ENCODE data around the gene FGF18. TPM values are rescaled to one million over a fixed set of nuclear protein-coding genes. Genes with fewer than 3 reads are reported as not detected.

Gene FGF18
- total and polyA plus RNA-seq, 2 of the 4 experiments (the other 2 are of a cell fraction) = 0.15 TPM; not detected in 1

DNA sequence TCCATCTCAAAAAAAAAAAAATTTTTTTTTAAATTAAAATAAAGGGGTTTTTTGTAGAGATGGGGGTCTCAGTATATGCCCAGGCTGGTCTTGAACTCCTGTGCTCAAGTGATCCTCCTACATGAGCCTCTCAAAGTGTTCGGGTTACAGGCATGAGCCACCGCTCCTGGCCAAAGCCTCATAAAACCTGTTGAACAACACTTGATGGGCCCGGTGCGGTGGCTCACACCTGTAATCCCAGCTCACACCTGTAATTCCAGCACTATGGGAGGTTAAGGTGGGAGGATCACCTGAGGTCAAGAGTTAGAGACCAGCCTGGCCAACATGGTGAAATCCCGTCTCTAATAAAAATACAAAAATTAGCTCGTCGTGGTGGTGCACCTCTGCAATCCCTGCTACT, 39.5 kb upstream of the FGF18 start:
- no peak overlapping the region for H3K18ac ChIP-seq (ENCODE audit: low read depth, low read length)
- no peak overlapping the region for H2BK5ac ChIP-seq (ENCODE audit: low read depth, low read length, poor library complexity, severe bottlenecking)
- H3K14ac ChIP-seq (replicated peaks; ENCODE audit: low read depth, low read length) = no peak overlapping the region
- no peaks in the 10 kb centered on the region for H3K79me1 ChIP-seq (ENCODE audit: low read depth in 1 of 2, low read length in 2 of 2)
- no peak overlapping the region for H2BK20ac ChIP-seq (ENCODE audit: low read depth, low read length)
- H3K9me3 ChIP-seq (ENCODE audit: control insufficient read depth, insufficient read depth, low read length) = no peaks in the 10 kb centered on the region
- no TSS peak for BruUV-seq (replicated peaks)
- ATAC-seq (ENCODE audit: low read depth) = no peak
- no peaks in the 10 kb centered on the region for H4K20me1 ChIP-seq (ENCODE audit: insufficient read depth, low read length)
- no peak overlapping the region for H3K27ac ChIP-seq (ENCODE audit: insufficient read depth, low read length)
- no peak overlapping the region for H3K4me2 ChIP-seq (ENCODE audit: low read depth, low read length)
- WGBS, 2 experiments (ENCODE audit: extremely low coverage in 2 of 2, insufficient read length in 1 of 2) = no CpG with 5 or more reads among the region's 7 CpGs
- H3K9me1 ChIP-seq (ENCODE audit: insufficient read depth, low read length) = no peaks in the 10 kb centered on the region
- H2AFZ ChIP-seq (replicated peaks; ENCODE audit: low read length, poor library complexity) = no peak overlapping the region
- in situ Hi-C loops (cut with MboI; ENCODE audit: low sequenced_read_pairs) = no loop called here
- no peak overlapping the region for H4K5ac ChIP-seq (ENCODE audit: low read depth, low read length)
- intact Hi-C loops (cut with micrococcal nuclease) = no loop called here
- no peak overlapping the region for H2BK15ac ChIP-seq (ENCODE audit: low read depth, low read length)
- no peak overlapping the region for H2AK9ac ChIP-seq (replicated peaks; ENCODE audit: low read depth, low read length, poor library complexity)
- no peaks in the 10 kb centered on the region for H3K4me1 ChIP-seq (ENCODE audit: control insufficient read depth, insufficient read depth, low read length)
- dilution Hi-C loops (cut with HindIII; ENCODE audit: low sequenced_read_pairs, unreplicated experiment) = no loop called here
- H3K9ac ChIP-seq (ENCODE audit: low read depth, low read length) = no peak overlapping the region
- no peaks in the 10 kb centered on the region; the same call in 1 of the 2 replicates for H3K27me3 ChIP-seq (ENCODE audit: control insufficient read depth, insufficient read depth, low read length)
- TF ChIP-seq POLR2A (IDR thresholded peaks at IDR 0.05; ENCODE audit: low read depth, low read length) = no peak
- TF ChIP-seq CEBPB (IDR thresholded peaks at IDR 0.05; ENCODE audit: low read depth, low read length) = no peak
- TF ChIP-seq MAFK (IDR thresholded peaks at IDR 0.05; ENCODE audit: low read depth, low read length) = no peak
- TF ChIP-seq, protein P1, sequence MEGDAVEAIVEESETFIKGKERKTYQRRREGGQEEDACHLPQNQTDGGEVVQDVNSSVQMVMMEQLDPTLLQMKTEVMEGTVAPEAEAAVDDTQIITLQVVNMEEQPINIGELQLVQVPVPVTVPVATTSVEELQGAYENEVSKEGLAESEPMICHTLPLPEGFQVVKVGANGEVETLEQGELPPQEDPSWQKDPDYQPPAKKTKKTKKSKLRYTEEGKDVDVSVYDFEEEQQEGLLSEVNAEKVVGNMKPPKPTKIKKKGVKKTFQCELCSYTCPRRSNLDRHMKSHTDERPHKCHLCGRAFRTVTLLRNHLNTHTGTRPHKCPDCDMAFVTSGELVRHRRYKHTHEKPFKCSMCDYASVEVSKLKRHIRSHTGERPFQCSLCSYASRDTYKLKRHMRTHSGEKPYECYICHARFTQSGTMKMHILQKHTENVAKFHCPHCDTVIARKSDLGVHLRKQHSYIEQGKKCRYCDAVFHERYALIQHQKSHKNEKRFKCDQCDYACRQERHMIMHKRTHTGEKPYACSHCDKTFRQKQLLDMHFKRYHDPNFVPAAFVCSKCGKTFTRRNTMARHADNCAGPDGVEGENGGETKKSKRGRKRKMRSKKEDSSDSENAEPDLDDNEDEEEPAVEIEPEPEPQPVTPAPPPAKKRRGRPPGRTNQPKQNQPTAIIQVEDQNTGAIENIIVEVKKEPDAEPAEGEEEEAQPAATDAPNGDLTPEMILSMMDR (conservative IDR thresholded peaks at IDR 0.05; ENCODE audit: low read depth, low read length) = no peak
- no peak for TF ChIP-seq BHLHE40 (IDR thresholded peaks at IDR 0.05; ENCODE audit: low read depth, low read length)
- no peak for TF ChIP-seq RFX5 (IDR thresholded peaks at IDR 0.05; ENCODE audit: low read depth, low read length)
- no peak for TF ChIP-seq NFE2L2 (IDR thresholded peaks at IDR 0.05; ENCODE audit: low read depth, low read length)
- TF ChIP-seq RAD21 (IDR thresholded peaks at IDR 0.05; ENCODE audit: low read length) = no peak
- no peak for TF ChIP-seq CHD1 (IDR thresholded peaks at IDR 0.05; ENCODE audit: low read depth, low read length)
- TF ChIP-seq, protein P2, sequence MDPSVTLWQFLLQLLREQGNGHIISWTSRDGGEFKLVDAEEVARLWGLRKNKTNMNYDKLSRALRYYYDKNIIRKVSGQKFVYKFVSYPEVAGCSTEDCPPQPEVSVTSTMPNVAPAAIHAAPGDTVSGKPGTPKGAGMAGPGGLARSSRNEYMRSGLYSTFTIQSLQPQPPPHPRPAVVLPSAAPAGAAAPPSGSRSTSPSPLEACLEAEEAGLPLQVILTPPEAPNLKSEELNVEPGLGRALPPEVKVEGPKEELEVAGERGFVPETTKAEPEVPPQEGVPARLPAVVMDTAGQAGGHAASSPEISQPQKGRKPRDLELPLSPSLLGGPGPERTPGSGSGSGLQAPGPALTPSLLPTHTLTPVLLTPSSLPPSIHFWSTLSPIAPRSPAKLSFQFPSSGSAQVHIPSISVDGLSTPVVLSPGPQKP (IDR thresholded peaks at IDR 0.05; ENCODE audit: borderline replicate concordance, low read depth, low read length) = no peak
- no peak for TF ChIP-seq MXI1 (IDR thresholded peaks at IDR 0.05; ENCODE audit: borderline replicate concordance, low read depth, low read length)
- no peak for TF ChIP-seq FOS (IDR thresholded peaks at IDR 0.05; ENCODE audit: low read depth, low read length)
- no peak for TF ChIP-seq SMC3 (IDR thresholded peaks at IDR 0.05; ENCODE audit: low read depth, low read length)
- TF ChIP-seq, protein P3, sequence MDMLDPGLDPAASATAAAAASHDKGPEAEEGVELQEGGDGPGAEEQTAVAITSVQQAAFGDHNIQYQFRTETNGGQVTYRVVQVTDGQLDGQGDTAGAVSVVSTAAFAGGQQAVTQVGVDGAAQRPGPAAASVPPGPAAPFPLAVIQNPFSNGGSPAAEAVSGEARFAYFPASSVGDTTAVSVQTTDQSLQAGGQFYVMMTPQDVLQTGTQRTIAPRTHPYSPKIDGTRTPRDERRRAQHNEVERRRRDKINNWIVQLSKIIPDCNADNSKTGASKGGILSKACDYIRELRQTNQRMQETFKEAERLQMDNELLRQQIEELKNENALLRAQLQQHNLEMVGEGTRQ (IDR thresholded peaks at IDR 0.05; ENCODE audit: low read depth, low read length) = no peak
- no peak for TF ChIP-seq RCOR1 (IDR thresholded peaks at IDR 0.05; ENCODE audit: insufficient replicate concordance, low read length)
- no peak overlapping the region for H3K4me3 ChIP-seq (ENCODE audit: insufficient read depth, low read depth, low read length)
- H4K8ac ChIP-seq (ENCODE audit: low read depth in 2 of 2, low read length in 2 of 2) = no peak overlapping the region
- no peak overlapping the region for H2BK120ac ChIP-seq (ENCODE audit: low read depth, low read length)
- ChIA-PET CTCF (no interaction called here), POLR2A (ENCODE audit: unreplicated experiment) (no interaction called here)
- no peak overlapping the region for H3K4ac ChIP-seq (ENCODE audit: low read depth, low read length)
- no peak overlapping the region for H4K91ac ChIP-seq (ENCODE audit: insufficient read depth, low read depth, low read length)
- H3K36me3 ChIP-seq (ENCODE audit: control insufficient read depth, insufficient read depth, low read length) = no peaks in the 10 kb centered on the region
- no peak overlapping the region for H2AK5ac ChIP-seq (ENCODE audit: low read depth, low read length)
- no peak for DNase-seq
- H3K56ac ChIP-seq (ENCODE audit: extremely low read depth, insufficient read depth, low read length) = no peak overlapping the region
- H3K23ac ChIP-seq (ENCODE audit: low read depth, low read length) = no peak overlapping the region
